Panc1 (cell line): ENCODE data around the gene DIS3L2. TPM values are rescaled to one million over a fixed set of nuclear protein-coding genes. Genes with fewer than 3 reads are reported as not detected.

Source experiments
- ATAC-seq: fragments of 200-7000 bp; cut with Tn5 transposase; 2 replicates; pipeline ENCODE4 v1.9.1; 2020; ENCODE audit warnings: mild to moderate bottlenecking, moderate library complexity
- BruUV-seq: library from RNA; stranded (reverse); fragments of 400-500 nt; replicated peaks from 2 replicates; lab custom pipeline; 2021; lab: Mats Ljungman, UMichigan
- CTCF ChIA-PET: fragments of 300-600 bp; sonication (Branson Sonifier 250); formaldehyde crosslinking; loops from one replicate; lab custom pipeline; 2022; ENCODE audit warnings: antibody characterized with exemption; lab: Charles Lee
- POLR2A ChIA-PET: fragments of 300-600 bp; sonication (Branson Sonifier 250); formaldehyde crosslinking; loops from one replicate; lab custom pipeline; 2022; ENCODE audit warnings: antibody characterized with exemption; lab: Charles Lee
- DNase-seq: peaks from one replicate; pipeline ENCODE4 v3.0.0-alpha.2; 2010; ENCODE audit warnings: low read depth, low spot score
- H3K27ac ChIP-seq: 2 replicates; pipeline ENCODE4 v1.5.1; 2011; ENCODE audit warnings: mild to moderate bottlenecking, low read length, inconsistent platforms
- H3K27me3 ChIP-seq: fragments of 200-500 bp; sonication (Bioruptor generic); 2 replicates; pipeline ENCODE4 v1.6.0; 2014; ENCODE audit warnings: low read length, inconsistent platforms; ENCODE audit not compliant: control insufficient read depth, insufficient read depth
- H3K36me3 ChIP-seq: fragments of 200-500 bp; sonication (Bioruptor generic); 2 replicates; pipeline ENCODE4 v1.5.1; 2014; ENCODE audit warnings: inconsistent platforms, mild to moderate bottlenecking, low read length, moderate library complexity; ENCODE audit not compliant: control insufficient read depth, insufficient read depth
- H3K4me1 ChIP-seq: 2 replicates; pipeline ENCODE4 v1.5.1; 2011; ENCODE audit warnings: inconsistent platforms, mild to moderate bottlenecking, low read length, moderate library complexity; ENCODE audit not compliant: control insufficient read depth, insufficient read depth
- H3K4me3 ChIP-seq, 2 experiments: 2 replicates each; pipeline ENCODE4 v1.5.1; 2011 to 2012; ENCODE audit warnings: low read depth in 2 of 2, low read length in 2 of 2, mild to moderate bottlenecking in 2 of 2, inconsistent platforms in 1 of 2, moderate library complexity in 1 of 2
- H3K9me3 ChIP-seq: fragments of 200-500 bp; sonication (Bioruptor generic); 2 replicates; pipeline ENCODE4 v1.5.1; 2014; ENCODE audit warnings: low read depth, mild to moderate bottlenecking, inconsistent platforms, low read length, moderate library complexity; ENCODE audit not compliant: control insufficient read depth, insufficient read depth
- CTCF ChIP-seq: fragments of 450-650 bp; IDR thresholded peaks from 2 replicates; pipeline ENCODE4 v1.5.1; 2017; ENCODE audit warnings: mild to moderate bottlenecking
- POLR2AphosphoS5 ChIP-seq: IDR thresholded peaks from 2 replicates; pipeline ENCODE4 v1.6.1; 2012; ENCODE audit warnings: mild to moderate bottlenecking, low read depth, low read length, moderate library complexity
- REST ChIP-seq, 2 experiments: IDR thresholded peaks; 2 replicates each; pipeline ENCODE4 v1.6.1; 2011 to 2012; ENCODE audit warnings: low read depth in 2 of 2, control low read depth in 1 of 2, low read length in 1 of 2, mild to moderate bottlenecking in 1 of 2, moderate library complexity in 1 of 2; ENCODE audit not compliant: insufficient read depth in 1 of 2
- SIN3A ChIP-seq: IDR thresholded peaks from 2 replicates; pipeline ENCODE4 v1.6.1; 2012; ENCODE audit warnings: low read depth, mild to moderate bottlenecking, low read length, moderate library complexity, borderline replicate concordance; ENCODE audit not compliant: insufficient read depth
- TCF7L2 ChIP-seq: IDR thresholded peaks from 2 replicates; pipeline ENCODE4 v1.6.1; 2011; ENCODE audit warnings: mild to moderate bottlenecking, low read depth, low read length, inconsistent platforms
- in situ Hi-C: cut with HindIII; loops from 2 replicates; pipeline ENCODE4 v1.10.0; 2016; ENCODE audit warnings: low sequenced_read_pairs, low pct_unique_long_range_greater_than_20kb
- intact Hi-C: fragments of 100-400 bp; cut with micrococcal nuclease; formaldehyde crosslinking; loops from one replicate; pipeline ENCODE4 v1.10.0; 2022; ENCODE audit not compliant: unreplicated experiment
- total RNA-seq: library from RNA; stranded (reverse); gene quantifications from one replicate; pipeline ENCODE4 v1.2.1, GENCODE V29; 2021; ENCODE audit not compliant: unreplicated experiment

The DIS3L2 gene
- total RNA-seq, 1 experiment from 2014 or later = 28.1 TPM

- in situ Hi-C loops = no loop called here
- ChIA-PET POLR2A (no interaction called here), CTCF (no interaction called here)
- Histone ChIP-seq H3K4me3 (no peak overlapping the region), H3K9me3 (no peaks in the 10 kb centered on the region), H3K27ac (no peak overlapping the region), H3K27me3 (no peaks in the 10 kb centered on the region), H3K36me3 (no peaks in the 10 kb centered on the region), H3K4me1 (no peaks in the 10 kb centered on the region)
- TF ChIP-seq POLR2AphosphoS5 (no peak), SIN3A (no peak), CTCF (no peak), TCF7L2 (no peak), REST (IDR thresholded peaks at IDR 0.05; ENCODE audit: insufficient read depth in 1 of 2, low read depth in 2 of 2, low read length in 1 of 2) (no peak)
- no peak for DNase-seq
- intact Hi-C loops = no loop called here
- no peak for ATAC-seq
- no TSS peak for BruUV-seq
These were observed 243.0 kb downstream of the DIS3L2 start for GRCh38 chr2:232204457-232204931.

GRCh38 chr2:232207174-232207573 lies 245.7 kb downstream of the DIS3L2 start:
- in situ Hi-C loops (no loop called here), intact Hi-C loops (no loop called here)
- no peaks in the 10 kb centered on the region for H3K4me1 ChIP-seq
- no peak overlapping the region for H3K27ac ChIP-seq
- H3K36me3 ChIP-seq = no peaks in the 10 kb centered on the region
- H3K27me3 ChIP-seq = no peaks in the 10 kb centered on the region
- CTCF ChIA-PET = no interaction called here
- ATAC-seq = no peak
- BruUV-seq = no TSS peak
- POLR2A ChIA-PET = no interaction called here
- H3K9me3 ChIP-seq = no peaks in the 10 kb centered on the region
- TF ChIP-seq REST (IDR thresholded peaks at IDR 0.05; ENCODE audit: insufficient read depth in 1 of 2, low read depth in 2 of 2, low read length in 1 of 2) = no peak
- no peak for TF ChIP-seq SIN3A
- TF ChIP-seq TCF7L2 = no peak
- TF ChIP-seq POLR2AphosphoS5 = no peak
- no peak for TF ChIP-seq CTCF
- H3K4me3 ChIP-seq = no peak overlapping the region
- DNase-seq = no peak
